Ovary (tissue), 9 donors: ENCODE measurements around the gene CER1. TPM values are rescaled to one million over a fixed set of nuclear protein-coding genes. Genes with fewer than 3 reads are reported as not detected.

ENCODE experiments used
- DNase-seq, 5 donors: peaks; one replicate each; pipeline ENCODE4 v3.0.0-alpha.2; 2019 to 2020
- H3K27ac ChIP-seq, 2 donors: fragments of 200-600 bp; one replicate each; pipeline versions ENCODE4 v1.5.1 to v1.8.0; 2019 to 2022
- H3K27me3 ChIP-seq: fragments of 200-600 bp; one replicate; pipeline ENCODE4 v1.8.0; 2022
- H3K36me3 ChIP-seq: fragments of 200-600 bp; sonication (generic); one replicate; pipeline ENCODE4 v1.5.1; 2019
- H3K4me1 ChIP-seq: one replicate; pipeline ENCODE4 v1.8.1; 2013; ENCODE audit warnings: mild to moderate bottlenecking, moderate library complexity; ENCODE audit not compliant: insufficient read depth
- H3K4me3 ChIP-seq: fragments of 200-600 bp; sonication (generic); one replicate; pipeline ENCODE4 v1.5.1; 2017
- H3K9me3 ChIP-seq, 2 donors: fragments of 200-600 bp in 1 of 2; sonication (generic) in 1 of 2; one replicate each; pipeline versions ENCODE4 v1.5.1 to v1.8.1; 2013 to 2019; ENCODE audit warnings: mild to moderate bottlenecking in 1 of 2, moderate library complexity in 1 of 2
- CTCF ChIP-seq, 3 donors: fragments of 450-650 bp in 2 of 3; fragments of 200-600 bp in 1 of 3; IDR thresholded peaks; one replicate each; pipeline versions ENCODE4 v1.5.1 to v1.8.0; 2016 to 2022; ENCODE audit warnings: antibody characterized with exemption in 3 of 3, mild to moderate bottlenecking in 1 of 3
- EP300 ChIP-seq: sonication (generic); formaldehyde crosslinking; IDR thresholded peaks from one replicate; pipeline ENCODE4 v1.6.1; 2017; ENCODE audit warnings: antibody characterized with exemption
- POLR2A ChIP-seq: fragments of 450-650 bp; IDR thresholded peaks from one replicate; pipeline ENCODE4 v1.6.1; 2017; ENCODE audit warnings: antibody characterized with exemption, mild to moderate bottlenecking, moderate library complexity
- WGBS, 3 donors: extraction: QIAGEN DNeasy Blood & Tissue Kit in 1 of 3; methylation state at CpG; one replicate each; pipeline versions ENCODE4 v1.1.5 to v1.1.7; 2013 to 2017; 5-methylcytosine and 5-hydroxymethylcytosine counted together
- intact Hi-C, 4 donors: fragments of 100-400 bp; cut with DNase I; formaldehyde crosslinking; loops; one replicate each; pipeline versions ENCODE4 v1.11.0 to v1.15.1; 2022 to 2023
- polyA plus RNA-seq, 2 donors: library from polyadenylated mRNA; stranded (reverse); fragments of 200-250 nt in 1 of 2; fragments of 350-450 nt in 1 of 2; fragmentation: Illumina TruSeq in 1 of 2; extraction: RNeasy Lipid Tissue Mini Kit (QIAGEN cat#74804) in 1 of 2; gene quantifications; one replicate each; pipeline ENCODE4 v1.2.3, GENCODE V29; 2013 to 2014
- total RNA-seq, 7 donors: library from RNA; depleted of rRNA in 2 of 7; stranded (reverse); fragments of >200 nt in 2 of 7; fragmentation: NEBNext Ultra II Directional in 3 of 7; extraction: Animal tissue kit (Norgen Biotek cat#: 25700) in 3 of 7; gene quantifications; one replicate each; pipeline versions ENCODE4 v1.1.0 to v1.2.4, GENCODE V29; 2016 to 2023
- donor health status: DM: no; HTN: no; CAD: no; lungs with moderate emphysema.
- donor health status: DM: no; HTN: no; CAD: no.
- donor health status: Bipolar disorder and iron deficiency.
- donor health status: DM: yes; HTN: yes; CAD: no.
- donor health status: DM: no; HTN: no; CAD: no.
- donor health status: DM: yes; HTN: yes; CAD: no.

Gene CER1
- total and polyA plus RNA-seq, 9 donors, result not detected

- Histone ChIP-seq H3K36me3 (no peaks in the 10 kb centered on the region), H3K9me3 (no peaks in the 10 kb centered on the region), H3K4me1 (no peaks in the 10 kb centered on the region), H3K4me3 (no peak overlapping the region), H3K27me3 (no peaks in the 10 kb centered on the region), H3K27ac (no peak overlapping the region)
- TF ChIP-seq CTCF (IDR thresholded peaks at IDR 0.05), result no peak
- TF ChIP-seq POLR2A, result no peak
- no peak for TF ChIP-seq EP300
- no peak for DNase-seq
- intact Hi-C loops, result no loop called here
- 93 to 100% (median 97%) methylated on average over 1 of the region's 1 CpG for WGBS, 3 donors
These were observed 8.9 kb upstream of the CER1 start for GRCh38 chr9:14731294-14731981.

DNA sequence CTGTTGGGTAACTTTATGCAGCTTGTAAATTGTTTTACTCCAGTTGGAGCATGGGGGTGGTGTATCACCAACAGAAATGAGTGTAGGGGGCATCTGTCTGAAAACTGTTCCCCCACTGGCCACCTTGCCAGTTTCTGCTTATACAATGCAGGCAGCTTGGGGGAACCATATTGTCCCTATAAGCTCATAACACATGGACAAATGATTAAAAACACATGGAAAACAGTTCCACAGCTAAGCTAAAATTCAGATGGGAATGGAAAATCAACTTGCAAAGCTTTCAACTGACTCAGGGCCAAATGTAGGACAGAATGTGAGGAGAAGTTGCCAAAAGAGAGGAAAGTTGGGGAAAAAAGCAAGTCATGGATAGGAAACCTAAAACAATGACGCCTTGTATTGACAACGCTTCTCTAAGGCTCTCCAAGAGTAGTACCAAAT, 7.9 kb upstream of the CER1 start:
- intact Hi-C loops, result no loop called here
- WGBS, 3 donors, result 91 to 93% (median 92%) methylated on average over 2 of the region's 2 CpGs
- no peak overlapping the region for H3K4me3 ChIP-seq
- no peaks in the 10 kb centered on the region for H3K9me3 ChIP-seq
- no peak overlapping the region for H3K27ac ChIP-seq
- no peaks in the 10 kb centered on the region for H3K4me1 ChIP-seq
- no peaks in the 10 kb centered on the region for H3K36me3 ChIP-seq
- no peak for DNase-seq
- no peaks in the 10 kb centered on the region for H3K27me3 ChIP-seq
- no peak for TF ChIP-seq POLR2A
- no peak for TF ChIP-seq CTCF (IDR thresholded peaks at IDR 0.05)
- TF ChIP-seq EP300, result no peak

DNA sequence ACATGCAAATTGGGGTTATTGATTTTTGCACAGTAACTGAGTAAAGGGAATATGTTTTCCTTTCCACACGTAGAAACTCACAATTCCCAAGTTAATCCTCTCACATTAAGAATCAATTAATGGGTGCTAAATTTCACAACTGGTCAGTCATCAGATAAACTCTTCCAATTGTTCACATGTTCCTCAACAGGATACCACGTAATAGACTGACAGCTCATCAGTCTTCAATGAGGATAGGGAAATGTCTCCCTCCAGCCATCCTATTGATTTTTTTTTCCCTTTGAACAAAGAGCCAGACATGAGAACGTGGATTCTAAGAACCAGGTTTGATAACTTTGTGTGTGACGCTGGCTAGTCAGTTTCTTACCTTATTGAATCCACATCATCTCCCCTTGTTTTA, 768 bp upstream of the CER1 start:
- H3K36me3 ChIP-seq, result no peaks in the 10 kb centered on the region
- WGBS, 3 donors, result 48 to 57% (median 54%) methylated on average over 4 of the region's 4 CpGs

GRCh38 chr9:14719231-14719923, 3.2 kb downstream of the CER1 start:
- Histone ChIP-seq H3K36me3 (no peaks in the 10 kb centered on the region), H3K9me3 (no peaks in the 10 kb centered on the region), H3K4me3 (no peak overlapping the region), H3K27me3 (no peaks in the 10 kb centered on the region), H3K4me1 (no peaks in the 10 kb centered on the region), H3K27ac (no peak overlapping the region)
- intact Hi-C loops, result no loop called here
- 68 to 75% (median 70%) methylated on average over 8 of the region's 8 CpGs for WGBS, 3 donors
- no peak for DNase-seq
- TF ChIP-seq CTCF (IDR thresholded peaks at IDR 0.05), result no peak
- no peak for TF ChIP-seq EP300
- no peak for TF ChIP-seq POLR2A

More for the DNA sequence above, 768 bp upstream of the CER1 start:
- Histone ChIP-seq H3K9me3 (no peaks in the 10 kb centered on the region), H3K27ac (no peak overlapping the region), H3K4me3 (no peak overlapping the region), H3K4me1 (no peaks in the 10 kb centered on the region), H3K27me3 (no peaks in the 10 kb centered on the region)
- TF ChIP-seq EP300, result no peak
- TF ChIP-seq POLR2A, result no peak
- TF ChIP-seq CTCF (IDR thresholded peaks at IDR 0.05), result no peak
- no peak for DNase-seq
- intact Hi-C loops, result no loop called here
